NCI-H2107 treated with DMSO at 0.1 percent for 48 hours (cell line): ENCODE results near the gene RILP.

Source experiments
- DNase-seq: peaks from one replicate; lab custom pipeline; 2025; ENCODE audit not compliant: unreplicated experiment; lab: John Stamatoyannopoulos, UW

RILP gene

GRCh38 chr17:1604831-1605528, 44.7 kb downstream of the RILP start:
- no peak for DNase-seq

GRCh38 chr17:1601571-1601970, 48.1 kb downstream of the RILP start:
- no peak for DNase-seq

- DNase-seq, result no peak
These were observed 51.1 kb downstream of the RILP start for GRCh38 chr17:1598399-1599095.

GRCh38 chr17:1597861-1598342, 51.8 kb downstream of the RILP start:
- no peak for DNase-seq
